Stimulated activated CD4-positive, alpha-beta T cell treated with anti-CD3 and anti-CD28 coated beads, Interleukin-4, amount 100 ng/mL, for 1 hour (primary cell): ENCODE data around the gene DDTL.
"Not testable (repeated sequence)": the region's sequence is repeated elsewhere in the genome, so short reads cannot be mapped to it uniquely, and the experiment has no call there.

Source experiments
- DNase-seq: peaks from one replicate; pipeline ENCODE4 v3.0.0-alpha.2; 2020

Gene DDTL

GRCh38 chr22:23966568-23966967 is at the start of gene DDTL:
Gene DDTL, plus strand, starts transcription at chr22:23966888. Its CDS starts 27 bp downstream, at chr22:23966915.
- not testable (repeated sequence) for DNase-seq

GRCh38 chr22:23920267-23920611 is 46.4 kb upstream of the DDTL start:
- not testable (repeated sequence) for DNase-seq

GRCh38 chr22:23921586-23922201 is 45.0 kb upstream of the DDTL start:
- not testable (repeated sequence) for DNase-seq

GRCh38 chr22:23922921-23923320 is 43.8 kb upstream of the DDTL start:
- DNase-seq: no peak

GRCh38 chr22:23925020-23925606 is 41.6 kb upstream of the DDTL start:
- no peak for DNase-seq

GRCh38 chr22:23926561-23926960 is 40.1 kb upstream of the DDTL start:
- no peak for DNase-seq

GRCh38 chr22:23938328-23939016 is 28.2 kb upstream of the DDTL start:
- no peak for DNase-seq

GRCh38 chr22:23939017-23939357 is 27.7 kb upstream of the DDTL start:
- no peak for DNase-seq

- DNase-seq: not testable (repeated sequence)
These were observed 26.5 kb upstream of the DDTL start for GRCh38 chr22:23940166-23940565.

- DNase-seq: not testable (repeated sequence)
These were observed 19.3 kb upstream of the DDTL start for GRCh38 chr22:23947391-23947790.

- not testable (repeated sequence) for DNase-seq
These were observed 16.9 kb upstream of the DDTL start for GRCh38 chr22:23949764-23950163.

GRCh38 chr22:23951383-23951782 is 15.3 kb upstream of the DDTL start:
- DNase-seq: not testable (repeated sequence)

- not testable (repeated sequence) for DNase-seq
These were observed 13.8 kb upstream of the DDTL start for GRCh38 chr22:23952794-23953405.

GRCh38 chr22:23953485-23953884 is 13.2 kb upstream of the DDTL start:
- DNase-seq: not testable (repeated sequence)

- not testable (repeated sequence) for DNase-seq
These were observed 12.3 kb upstream of the DDTL start for GRCh38 chr22:23954193-23954990.

- DNase-seq: not testable (repeated sequence)
These were observed 11.7 kb upstream of the DDTL start for GRCh38 chr22:23954991-23955305.

GRCh38 chr22:23955886-23956285 is 10.8 kb upstream of the DDTL start:
- DNase-seq: not testable (repeated sequence)

- DNase-seq: peak; percentile 74
These were observed 10.3 kb upstream of the DDTL start for GRCh38 chr22:23956301-23956900.

GRCh38 chr22:23961084-23961771 is 5.5 kb upstream of the DDTL start, which contains the start of gene GSTT2B:
Gene GSTT2B, minus strand, starts transcription at chr22:23961195. Its CDS starts 64 bp downstream, at chr22:23961131.
- not testable (repeated sequence) for DNase-seq

GRCh38 chr22:23966094-23966493 is 594 bp upstream of the DDTL start:
- DNase-seq: not testable (repeated sequence)

GRCh38 chr22:23969071-23969470 is 2.4 kb downstream of the DDTL start:
- no peak for DNase-seq

GRCh38 chr22:23970201-23970641 is 3.5 kb downstream of the DDTL start:
- no peak for DNase-seq
